ENCODE data around the gene PADI4.

Gene PADI4

DNA sequence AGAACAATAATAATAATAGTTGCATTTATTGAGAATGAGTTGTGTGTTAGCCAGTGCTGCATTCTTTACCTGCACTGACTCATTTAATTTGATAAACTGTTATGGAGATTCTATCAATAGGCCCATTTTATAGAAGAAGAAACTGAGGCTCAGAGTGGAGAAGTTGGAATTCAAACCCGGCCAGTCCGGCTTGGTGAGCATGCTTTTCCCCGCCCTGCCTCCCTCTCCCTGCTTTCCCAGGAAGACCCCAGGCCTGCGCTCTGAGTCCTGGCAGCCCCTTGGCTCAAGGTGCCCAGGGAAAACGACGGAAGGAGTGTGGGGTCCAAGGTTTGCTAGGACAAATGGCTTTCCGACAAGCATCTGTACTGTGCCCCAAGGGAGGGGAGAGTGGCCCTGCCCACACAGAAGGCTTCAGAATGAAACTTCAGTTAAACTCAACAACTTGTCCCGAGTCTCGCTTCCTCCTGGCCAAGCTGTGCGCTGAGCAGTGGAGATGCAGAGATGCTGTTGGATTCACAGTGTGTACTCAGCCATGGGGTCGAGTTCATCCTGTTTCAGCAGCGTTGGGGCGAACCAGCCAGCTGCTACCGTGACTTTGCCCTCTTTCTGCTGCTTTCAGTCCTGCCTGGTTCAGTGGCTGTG is 40.7 kb downstream of the PADI4 start:
- no peak for DNase-seq (ENCODE audit: low read depth)

DNA sequence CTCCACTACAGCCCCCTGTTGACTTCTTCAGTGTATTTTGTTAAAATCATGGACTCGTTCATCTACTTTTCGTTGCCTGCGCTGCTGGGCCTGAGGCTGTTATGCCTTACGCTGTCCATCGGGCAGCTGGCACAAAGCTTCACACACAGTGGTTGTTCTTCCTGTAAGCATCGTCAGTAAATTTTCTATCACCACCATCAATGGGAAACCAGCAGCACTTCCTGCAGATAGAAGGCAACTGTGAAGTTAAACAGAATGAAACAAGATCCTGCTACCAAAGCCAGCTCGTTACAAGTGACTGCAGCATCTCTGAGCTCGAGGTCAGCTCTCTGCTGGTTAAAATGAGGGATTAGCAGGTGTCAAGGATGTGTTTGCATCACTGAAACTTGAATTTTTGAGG is 42.1 kb downstream of the PADI4 start:
- no peak for DNase-seq (ENCODE audit: low read depth)

DNA sequence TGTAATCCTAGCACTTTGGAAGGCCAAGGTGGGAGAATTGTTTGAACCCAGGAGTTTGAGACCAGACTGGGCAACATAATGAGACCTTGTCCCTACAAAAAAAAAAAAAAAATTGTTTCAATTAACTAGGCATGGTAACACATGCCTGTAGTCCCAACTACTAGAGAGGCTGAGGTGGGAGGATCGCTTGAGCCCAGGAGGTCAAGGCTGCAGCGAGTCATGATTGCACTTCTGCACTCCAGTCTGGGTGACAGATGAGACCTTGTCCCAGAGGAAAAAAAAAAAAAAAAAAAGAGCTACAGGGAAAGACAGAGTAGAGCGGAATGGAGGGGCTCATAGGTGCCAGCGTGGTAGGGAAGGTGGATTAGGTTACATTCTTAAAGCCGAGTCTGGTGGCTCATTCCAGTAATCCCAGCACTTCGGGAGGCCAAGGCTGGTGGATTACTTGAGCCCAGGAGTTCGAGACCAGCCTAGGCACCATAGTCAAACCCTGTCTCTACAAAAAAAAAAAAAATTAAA is 43.0 kb downstream of the PADI4 start:
- DNase-seq (ENCODE audit: low read depth): no peak

DNA sequence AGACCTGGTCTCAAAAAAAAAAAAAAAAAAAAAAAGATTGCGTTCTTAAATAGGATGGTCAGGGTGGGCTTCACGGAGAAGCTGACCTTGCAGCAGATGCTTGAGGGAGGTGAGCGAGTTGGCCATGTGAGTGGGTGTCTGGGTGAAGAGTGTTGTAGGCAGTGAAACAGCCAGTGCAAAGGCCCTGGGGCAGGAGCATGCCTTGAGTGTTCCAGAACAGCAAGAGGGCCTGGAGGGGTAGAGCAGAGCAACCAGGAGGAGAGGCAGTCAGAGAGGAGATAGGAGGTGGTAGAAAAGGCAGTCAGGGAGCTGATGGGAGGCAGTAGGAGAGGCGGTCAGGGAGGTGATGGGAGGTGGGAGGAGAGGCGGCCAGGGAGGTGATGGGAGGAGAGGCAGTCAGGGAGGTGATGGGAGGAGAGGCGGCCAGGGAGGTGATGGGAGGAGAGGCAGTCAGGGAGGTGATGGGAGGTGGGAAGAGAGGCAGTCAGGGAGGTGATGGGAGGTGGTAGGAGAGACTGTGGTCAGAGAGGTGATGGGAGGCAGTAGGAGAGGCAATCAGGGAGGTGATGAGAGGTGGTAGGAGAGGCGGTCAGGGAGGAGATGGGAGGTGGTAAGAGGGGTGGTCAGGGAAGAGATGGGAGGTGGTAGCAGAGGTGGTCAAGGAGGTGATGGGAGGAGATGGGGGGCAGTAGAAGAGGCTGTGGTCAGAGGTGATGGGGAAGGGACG is 43.8 kb downstream of the PADI4 start:
- DNase-seq (ENCODE audit: low read depth): no peak

DNA sequence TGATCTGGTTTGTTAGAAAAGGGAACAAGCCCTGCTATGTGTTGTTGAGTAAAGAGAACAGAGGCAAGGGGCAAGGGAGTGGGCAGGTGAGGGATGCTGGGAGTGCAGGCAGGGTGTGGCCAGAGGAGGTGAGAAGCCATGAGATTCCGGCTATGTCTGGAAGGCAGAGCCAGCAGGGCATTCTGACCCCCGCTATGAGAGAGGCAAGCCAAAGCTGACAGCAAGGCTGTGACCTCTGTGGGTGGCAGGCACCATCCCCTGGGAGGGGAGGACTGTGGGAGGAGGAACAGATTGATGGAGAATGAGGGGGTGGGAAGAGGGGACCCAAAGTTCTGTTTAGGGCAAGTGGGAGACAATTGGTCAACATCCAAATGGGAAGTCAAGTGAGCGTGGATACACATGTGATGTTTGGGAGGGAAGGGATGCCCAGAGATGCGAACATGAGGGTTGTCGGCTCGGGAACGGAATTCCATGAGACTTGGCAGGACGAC is 44.5 kb downstream of the PADI4 start:
- DNase-seq (ENCODE audit: low read depth): no peak

DNA sequence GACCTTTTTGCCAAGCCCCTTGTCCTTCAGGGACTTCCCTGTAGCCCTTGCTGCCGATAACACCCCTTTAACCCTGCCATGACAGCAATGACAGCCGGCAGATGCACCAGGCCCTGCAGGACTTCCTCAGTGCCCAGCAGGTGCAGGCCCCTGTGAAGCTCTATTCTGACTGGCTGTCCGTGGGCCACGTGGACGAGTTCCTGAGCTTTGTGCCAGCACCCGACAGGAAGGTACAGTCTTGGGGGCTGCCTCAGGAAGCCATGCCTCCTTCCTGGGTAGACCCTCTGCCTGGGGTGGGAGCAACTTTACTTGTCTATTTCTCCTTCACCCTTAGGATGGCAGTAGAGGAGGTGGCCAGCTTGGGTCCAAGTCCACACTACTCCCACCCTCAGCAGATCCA is 47.9 kb downstream of the PADI4 start:
- no peak for DNase-seq (ENCODE audit: low read depth)

DNA sequence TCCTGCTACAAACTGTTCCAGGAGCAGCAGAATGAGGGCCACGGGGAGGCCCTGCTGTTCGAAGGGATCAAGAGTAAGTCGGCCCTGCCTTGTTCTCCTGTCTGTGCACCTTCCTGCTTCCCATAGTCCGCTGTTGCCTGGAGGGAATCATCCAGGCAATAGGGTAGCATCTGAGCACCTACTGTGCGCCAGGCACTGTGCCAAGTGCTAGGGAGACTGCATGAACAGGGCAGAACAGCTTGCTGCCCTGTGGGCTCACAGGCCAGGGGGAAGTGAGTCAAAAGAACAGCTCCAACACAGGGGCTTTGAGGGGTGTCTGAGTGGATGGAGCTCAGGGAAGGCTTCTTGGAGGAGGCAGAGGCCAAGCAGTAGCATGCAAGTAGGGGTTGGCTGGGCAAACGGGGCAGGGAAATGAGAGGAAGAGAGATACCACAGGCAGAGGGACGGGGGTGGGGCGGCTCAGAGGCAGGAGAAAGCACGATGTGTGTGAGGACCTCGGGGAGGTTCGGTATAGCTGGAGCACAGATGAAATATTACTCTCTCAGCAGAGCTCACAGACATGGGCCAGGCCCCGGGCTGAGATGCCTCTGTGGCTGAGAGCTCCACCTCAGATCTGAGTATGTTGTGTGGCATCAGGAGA is 48.5 kb downstream of the PADI4 start:
- no peak for DNase-seq (ENCODE audit: low read depth)

DNA sequence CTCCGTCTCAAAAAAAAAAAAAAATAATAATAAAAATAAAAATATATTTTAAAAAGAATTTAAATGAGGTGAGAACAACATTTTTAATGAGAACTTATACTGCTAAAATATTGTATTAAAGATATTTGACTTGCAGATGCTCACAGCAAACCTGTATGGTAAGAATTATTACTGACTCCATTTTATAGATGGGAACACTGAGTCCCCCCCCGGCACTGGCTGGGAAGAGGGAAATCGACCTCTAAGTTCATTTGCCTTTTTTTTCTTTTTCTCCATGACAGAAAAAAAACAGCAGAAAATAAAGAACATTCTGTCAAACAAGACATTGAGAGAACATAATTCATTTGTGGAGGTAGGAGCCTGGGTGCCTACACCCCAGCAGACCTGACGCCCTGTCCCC is 50.6 kb downstream of the PADI4 start:
- no peak for DNase-seq (ENCODE audit: low read depth)

DNA sequence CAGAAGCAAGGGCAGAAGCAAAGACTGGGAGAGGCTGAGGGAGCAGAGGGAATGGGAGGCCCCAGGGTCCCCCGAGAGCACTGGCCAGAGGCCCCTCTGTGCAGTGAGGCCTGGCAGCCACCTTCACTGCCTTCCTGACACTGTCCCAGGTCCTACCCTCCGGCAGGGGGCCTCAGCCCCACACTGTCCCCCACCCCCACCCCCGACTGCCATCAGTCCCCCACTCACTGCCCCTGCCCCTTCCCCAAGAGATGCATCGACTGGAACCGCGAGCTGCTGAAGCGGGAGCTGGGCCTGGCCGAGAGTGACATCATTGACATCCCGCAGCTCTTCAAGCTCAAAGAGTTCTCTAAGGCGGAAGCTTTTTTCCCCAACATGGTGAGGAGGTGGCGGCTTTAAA is 51.0 kb downstream of the PADI4 start:
- DNase-seq (ENCODE audit: low read depth): no peak

DNA sequence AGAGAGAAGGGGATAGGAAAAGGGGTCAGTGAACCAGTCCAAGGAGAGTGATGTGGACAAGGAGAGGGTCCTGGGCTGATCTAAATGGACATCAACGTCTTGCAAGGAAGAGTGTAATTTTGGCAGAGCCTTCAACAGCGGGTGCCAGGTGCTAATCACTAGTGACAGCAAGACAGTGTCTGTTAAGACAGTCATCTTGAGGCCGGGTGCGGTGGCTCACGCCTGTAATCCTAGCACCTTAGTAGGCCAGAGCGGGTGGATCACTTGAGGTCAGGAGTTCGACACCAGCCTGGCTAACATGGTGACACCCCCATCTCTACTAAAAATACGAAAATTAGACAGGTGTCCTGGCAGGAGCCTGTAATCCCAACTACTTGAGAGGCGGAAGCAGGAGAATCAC is 51.8 kb downstream of the PADI4 start:
- DNase-seq (ENCODE audit: low read depth): no peak

DNA sequence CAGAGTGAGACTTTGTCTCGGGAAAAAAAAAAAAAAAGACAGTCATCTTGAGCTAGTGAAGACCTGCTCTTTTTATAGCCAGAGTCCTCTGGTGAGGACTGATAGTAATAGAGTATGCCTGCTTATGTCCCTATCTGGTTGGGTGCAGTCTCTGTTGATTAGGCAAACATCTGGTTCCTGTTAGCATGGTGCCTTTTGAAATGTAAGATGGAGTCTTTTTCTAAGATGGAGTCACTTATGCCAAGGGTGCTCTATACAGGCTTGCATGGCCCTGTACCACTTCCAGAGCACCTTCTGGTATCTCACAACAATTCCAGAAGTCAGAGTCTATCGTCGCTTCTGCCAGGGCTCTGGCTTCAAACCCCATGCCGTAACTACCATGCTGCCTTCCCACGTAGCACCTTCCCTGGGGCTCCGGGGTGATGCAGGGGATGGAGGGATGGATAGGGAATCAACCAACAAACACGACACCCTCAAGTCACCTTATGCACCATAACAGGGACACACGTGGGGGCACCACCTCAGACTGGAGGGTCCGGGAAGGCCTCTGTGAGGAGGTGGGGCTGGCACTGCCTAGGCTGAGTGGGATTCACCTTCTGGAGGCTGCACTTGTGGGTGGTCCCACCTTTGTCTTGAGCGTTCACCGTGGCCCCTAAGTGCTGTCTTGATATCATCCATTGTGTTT is 52.4 kb downstream of the PADI4 start:
- no peak for DNase-seq (ENCODE audit: low read depth)

DNA sequence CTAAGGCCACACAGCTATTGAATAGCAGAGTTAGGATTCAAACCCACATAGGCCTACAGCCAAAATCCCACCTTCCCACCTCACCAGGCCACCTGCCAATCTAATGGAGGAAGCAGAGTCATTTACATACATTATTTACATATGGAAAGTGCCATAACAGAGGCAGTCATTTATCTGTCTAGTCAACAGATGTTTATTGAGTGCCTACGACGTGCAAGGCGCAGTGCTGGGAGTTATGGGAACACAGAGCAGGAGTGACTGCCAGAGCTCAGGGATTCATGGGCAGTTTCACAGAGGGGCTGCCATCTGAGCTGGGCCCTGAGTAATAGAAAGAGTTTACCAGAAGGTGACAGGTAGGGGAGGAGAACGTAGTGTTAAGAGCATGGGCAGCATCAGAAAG is 53.7 kb downstream of the PADI4 start:
- DNase-seq (ENCODE audit: low read depth): no peak

DNA sequence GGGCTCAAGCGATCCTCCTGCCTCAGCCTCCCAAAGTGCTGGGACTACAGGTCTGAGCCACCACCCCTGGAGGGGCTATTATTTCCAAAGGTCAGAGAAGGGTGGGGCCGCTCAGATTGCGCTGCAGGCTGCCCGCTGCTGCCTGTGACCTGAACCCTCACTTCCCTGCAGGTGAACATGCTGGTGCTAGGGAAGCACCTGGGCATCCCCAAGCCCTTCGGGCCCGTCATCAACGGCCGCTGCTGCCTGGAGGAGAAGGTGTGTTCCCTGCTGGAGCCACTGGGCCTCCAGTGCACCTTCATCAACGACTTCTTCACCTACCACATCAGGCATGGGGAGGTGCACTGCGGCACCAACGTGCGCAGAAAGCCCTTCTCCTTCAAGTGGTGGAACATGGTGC is 55.4 kb downstream of the PADI4 start:
- DNase-seq (ENCODE audit: low read depth): no peak

DNA sequence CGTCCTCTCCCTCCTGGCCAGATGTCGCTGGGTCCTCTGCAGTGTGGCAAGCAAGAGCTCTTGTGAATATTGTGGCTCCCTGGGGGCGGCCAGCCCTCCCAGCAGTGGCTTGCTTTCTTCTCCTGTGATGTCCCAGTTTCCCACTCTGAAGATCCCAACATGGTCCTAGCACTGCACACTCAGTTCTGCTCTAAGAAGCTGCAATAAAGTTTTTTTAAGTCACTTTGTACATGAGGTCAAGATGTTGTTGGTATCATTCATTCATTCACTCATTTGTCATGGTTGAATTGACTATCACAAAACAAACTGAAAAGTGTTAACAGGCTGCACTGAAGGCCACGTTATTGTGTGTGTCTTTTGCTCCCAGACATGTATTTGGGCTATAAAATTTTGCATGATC is 55.8 kb downstream of the PADI4 start:
- DNase-seq (ENCODE audit: low read depth): no peak

DNA sequence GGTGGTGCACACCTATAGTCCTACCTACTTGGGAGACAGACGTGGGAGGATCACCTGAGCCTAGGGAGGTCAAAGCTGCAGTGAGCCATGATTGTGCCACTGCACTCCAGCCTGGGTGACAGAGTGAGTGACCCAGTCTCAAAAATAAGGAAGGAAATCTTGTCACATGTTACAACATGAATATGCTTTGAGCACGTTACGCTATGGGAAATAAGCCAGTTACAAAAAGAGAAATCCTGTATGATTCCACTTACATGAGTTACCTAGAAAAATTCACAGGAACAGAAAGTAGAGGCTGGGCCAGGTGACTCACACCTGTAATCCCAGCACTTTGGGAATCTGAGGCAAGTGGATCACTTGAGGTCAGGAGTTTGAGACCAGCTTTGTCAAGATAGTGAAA is 57.3 kb downstream of the PADI4 start:
- no peak for DNase-seq (ENCODE audit: low read depth)

DNA sequence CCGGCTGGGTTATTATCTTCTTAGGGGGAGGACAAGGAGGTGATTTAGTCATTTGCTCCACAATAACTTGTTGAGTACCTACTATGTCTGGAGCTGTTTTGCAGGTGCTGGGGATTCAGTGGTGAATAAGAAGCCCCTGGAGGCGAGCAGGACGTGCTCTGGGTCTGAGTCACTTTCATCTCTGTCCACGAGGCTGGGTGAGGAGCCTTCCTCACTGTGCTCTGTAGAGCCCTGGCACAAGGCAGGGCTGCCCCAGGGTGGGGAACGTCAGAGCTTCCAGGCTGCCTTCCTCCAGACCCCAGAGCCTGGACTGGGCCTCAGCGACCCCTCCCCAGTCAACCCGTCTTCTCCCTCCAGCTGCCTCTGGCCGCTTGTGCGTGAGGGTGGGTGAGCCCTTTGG is 61.5 kb downstream of the PADI4 start:
- DNase-seq (ENCODE audit: low read depth): no peak

DNA sequence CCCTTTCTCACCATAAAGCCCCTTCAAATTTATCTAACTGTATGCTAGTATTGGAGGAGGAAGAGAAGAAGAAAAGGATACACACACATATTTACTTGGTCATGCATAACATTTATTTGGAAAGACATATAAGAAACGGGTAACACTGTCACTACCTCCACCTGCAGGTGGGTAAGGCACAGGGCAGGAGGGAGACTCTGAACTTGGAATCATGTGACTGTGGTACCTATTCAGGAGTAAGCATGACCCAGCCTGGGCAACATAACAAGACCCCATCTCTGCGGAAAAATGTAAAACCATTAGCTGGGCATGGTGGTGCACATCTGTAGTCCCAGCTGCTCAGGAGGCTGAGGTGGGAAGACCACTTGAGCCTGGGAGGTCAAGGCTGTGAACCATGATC is 62.6 kb downstream of the PADI4 start:
- DNase-seq (ENCODE audit: low read depth): no peak

DNA sequence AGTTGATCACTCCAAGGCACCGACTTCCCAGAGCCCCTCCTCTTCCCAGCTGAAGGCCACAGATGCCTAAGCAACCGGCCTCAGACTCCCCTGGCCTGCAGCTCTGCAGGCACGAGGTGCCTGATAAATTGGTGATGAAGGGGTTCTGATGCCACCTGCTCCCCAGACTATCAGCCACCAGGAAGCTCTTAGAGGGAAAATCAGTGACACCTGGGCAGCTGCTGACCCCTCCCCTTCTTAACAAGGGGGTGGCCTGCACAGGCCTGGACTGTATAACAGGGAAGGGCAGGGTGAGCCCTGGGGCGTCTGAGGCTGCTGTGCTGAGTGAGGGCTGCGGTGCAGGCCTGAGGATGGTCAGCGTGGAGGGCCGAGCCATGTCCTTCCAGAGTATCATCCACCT is 63.9 kb downstream of the PADI4 start, which contains the start of gene PADI6:
Gene PADI6, plus strand, starts transcription at position 301 of the 400 bp plus-strand sequence. Its CDS starts 50 bp downstream, at position 351.
- no peak for DNase-seq (ENCODE audit: low read depth)

DNA sequence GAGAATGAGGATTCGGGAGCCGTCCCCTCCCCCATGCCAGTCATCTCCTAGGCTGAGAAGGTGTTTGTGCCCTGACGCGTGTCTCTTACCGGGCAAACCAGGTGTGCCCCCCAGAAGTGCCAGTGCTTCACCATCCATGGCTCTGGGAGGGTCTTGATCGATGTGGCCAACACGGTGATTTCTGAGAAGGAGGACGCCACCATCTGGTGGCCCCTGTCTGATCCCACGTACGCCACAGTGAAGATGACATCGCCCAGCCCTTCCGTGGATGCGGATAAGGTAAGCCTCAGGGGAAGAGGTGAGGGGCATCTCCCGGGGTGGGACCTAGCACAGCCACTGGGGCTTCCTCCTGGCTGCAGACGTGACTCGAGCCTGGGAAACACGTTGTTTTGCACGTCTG is 65.0 kb downstream of the PADI4 start:
- DNase-seq (ENCODE audit: low read depth): no peak

DNA sequence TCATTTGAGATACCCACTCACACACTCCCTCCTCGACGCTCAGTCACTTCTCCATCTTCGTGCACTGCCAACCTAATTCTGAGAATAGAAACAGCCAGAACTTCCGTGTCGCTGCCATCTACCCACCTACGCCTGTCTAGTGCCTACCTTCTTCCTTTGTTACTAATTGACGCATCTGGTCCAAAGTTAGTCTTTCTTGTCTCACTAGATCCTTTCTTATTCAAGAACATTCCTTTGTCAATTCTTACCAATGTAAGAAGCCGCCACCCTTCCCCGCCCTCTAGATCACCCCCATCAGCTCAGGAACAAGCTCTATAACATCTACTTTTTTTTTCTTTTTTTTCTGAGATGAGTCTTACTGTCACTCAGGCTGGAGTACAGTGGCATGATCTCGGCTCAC is 67.7 kb downstream of the PADI4 start:
- DNase-seq (ENCODE audit: low read depth): no peak

DNA sequence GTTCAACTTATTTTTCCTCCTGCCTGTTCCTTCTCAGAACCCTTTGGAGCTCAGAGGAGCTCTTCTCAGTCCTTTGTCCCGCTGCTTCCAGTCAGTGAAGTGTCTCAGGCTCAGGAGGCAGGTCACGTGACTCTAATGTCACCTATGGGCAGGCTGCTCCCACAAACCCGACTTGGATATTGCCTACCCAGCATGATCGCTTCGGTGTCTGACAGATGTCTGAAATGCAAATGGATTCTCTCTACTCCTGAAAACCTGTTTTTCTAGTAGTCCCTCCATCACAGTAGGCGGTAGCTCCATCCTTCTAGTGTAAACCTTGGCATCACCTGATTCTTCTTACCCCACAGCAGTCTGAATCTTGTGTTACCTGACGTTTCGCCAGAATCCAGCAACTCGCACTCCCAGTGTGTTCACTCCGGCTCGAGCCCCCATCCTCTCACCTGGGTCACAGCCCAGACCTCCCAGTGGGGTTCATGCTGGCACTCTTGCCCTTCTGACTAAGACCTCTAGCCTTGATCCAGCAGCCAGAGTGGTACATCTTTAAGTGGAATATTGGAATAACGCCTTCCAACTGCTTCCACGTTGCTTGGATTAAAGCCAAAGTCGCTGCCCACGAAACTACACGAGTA is 69.4 kb downstream of the PADI4 start:
- DNase-seq (ENCODE audit: low read depth): no peak

DNA sequence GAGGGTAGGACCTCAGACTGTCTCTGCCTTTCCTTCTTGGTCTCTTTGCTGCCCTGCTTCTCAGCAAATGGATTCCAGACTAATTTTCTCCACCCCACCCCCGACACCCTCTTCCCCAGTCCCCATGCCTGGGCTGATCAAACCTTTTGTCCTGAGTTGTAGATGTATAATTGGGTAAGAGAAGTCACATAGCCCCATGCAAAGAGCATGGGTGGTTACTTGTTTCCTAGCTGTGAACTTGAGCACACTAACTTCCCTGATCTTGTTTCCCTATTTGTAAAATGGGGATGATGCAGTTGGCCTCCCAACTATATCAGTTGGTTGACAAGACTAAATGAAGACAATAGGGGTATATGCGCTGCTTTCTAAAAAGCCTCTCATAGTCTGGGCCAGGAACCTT is 73.2 kb downstream of the PADI4 start:
- DNase-seq (ENCODE audit: low read depth): no peak

Data from fibroblast of the conjunctiva (primary cell).